ES-I3 (cell line): ENCODE results near the gene PALLD.

Experiments used
- H3K36me3 ChIP-seq: 2 replicates; pipeline ENCODE4 v1.6.1; 2013; ENCODE audit warnings: mild to moderate bottlenecking, low read length, control low read depth, moderate library complexity; ENCODE audit not compliant: insufficient read depth
- H3K4me1 ChIP-seq: 2 replicates; pipeline ENCODE4 v1.6.1; 2013; ENCODE audit warnings: mild to moderate bottlenecking, control low read depth, low read length; ENCODE audit not compliant: insufficient read depth
- H3K9ac ChIP-seq: 2 replicates; pipeline ENCODE4 v1.6.1; 2013; ENCODE audit warnings: low read depth, mild to moderate bottlenecking, low read length, moderate library complexity
- H3K9me3 ChIP-seq: 2 replicates; pipeline ENCODE4 v1.6.1; 2013; ENCODE audit warnings: mild to moderate bottlenecking, low read length, moderate library complexity; ENCODE audit not compliant: control insufficient read depth, insufficient read depth

Gene PALLD

DNA sequence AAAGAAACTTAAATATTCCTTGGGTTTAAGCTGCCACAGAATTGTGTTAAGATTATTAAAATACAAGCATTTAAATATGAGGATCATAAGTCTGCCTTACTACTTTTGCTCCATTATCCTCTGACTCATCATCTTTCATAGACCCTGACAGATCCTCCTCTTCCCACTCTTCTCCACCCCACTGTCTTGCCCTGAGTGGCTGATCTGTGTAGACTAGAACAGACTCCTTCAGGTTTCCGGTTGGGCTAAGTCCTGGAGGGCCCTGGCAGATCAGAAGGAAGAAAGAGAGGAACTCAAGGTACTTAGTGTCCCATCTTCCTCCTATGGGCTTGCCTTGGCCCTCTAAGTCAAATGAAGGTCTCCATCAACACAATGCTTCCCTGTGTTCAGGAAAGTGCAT is 30.7 kb downstream of the PALLD start:
- Histone ChIP-seq H3K9me3 (no peaks in the 10 kb centered on the region), H3K4me1 (no peaks in the 10 kb centered on the region), H3K36me3 (no peaks in the 10 kb centered on the region), H3K9ac (no peak overlapping the region)

DNA sequence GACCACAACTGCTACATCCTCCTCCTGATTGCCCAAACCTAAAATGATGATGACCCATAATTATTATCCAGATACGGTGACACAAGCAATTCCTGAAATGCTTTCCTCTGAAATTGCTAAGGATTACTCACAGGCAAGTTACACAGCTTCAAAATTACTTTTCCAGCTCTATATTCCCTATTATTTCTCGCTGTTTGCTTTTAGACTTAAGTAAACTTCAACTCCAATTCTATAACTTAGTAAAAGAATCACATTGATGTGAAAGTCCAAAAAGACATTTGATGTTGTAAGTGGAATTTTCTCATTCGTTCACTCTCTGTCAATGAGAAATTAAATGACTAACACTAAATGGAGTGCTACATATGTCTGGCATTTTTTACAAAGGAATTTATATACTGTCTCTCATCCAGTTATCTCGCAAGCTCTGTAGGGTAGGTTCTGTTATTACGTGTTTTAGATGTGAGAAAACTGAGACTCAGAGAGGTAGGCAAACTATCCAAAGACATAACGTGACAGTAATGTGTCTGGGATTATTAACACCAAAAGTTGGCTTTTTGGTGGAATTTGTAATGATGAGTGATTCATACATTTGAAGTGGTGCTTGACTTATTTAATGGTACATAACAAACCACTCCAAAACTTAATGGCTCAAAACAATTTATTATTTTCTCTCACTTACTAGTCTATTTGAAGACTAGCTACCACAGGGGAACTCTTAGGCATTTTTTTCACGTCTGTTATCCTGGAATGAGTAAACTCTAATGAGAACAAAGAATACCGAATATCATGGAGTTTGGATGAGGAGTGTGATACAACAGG is 31.5 kb downstream of the PALLD start:
- no peaks in the 10 kb centered on the region for H3K4me1 ChIP-seq
- no peaks in the 10 kb centered on the region for H3K36me3 ChIP-seq
- H3K9ac ChIP-seq: no peak overlapping the region

DNA sequence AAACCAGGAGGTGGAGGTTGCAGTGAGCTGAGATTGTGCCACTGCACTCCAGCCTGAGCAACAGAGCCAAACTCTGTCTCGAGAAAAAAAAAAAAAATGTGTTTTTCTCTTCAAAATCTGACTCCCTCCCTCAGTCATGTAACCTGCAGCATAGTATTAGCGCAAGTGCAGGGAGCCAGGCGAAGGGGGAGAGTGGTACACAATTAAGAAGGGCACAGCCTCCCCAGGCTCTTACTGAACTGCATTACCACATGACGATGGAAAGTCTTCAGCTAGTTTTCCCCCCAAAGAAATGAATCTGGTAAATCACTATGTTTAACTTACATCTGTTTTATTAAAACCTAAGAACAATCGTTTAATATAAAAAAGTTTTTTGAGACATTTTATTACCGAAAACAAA is 32.4 kb downstream of the PALLD start:
- H3K36me3 ChIP-seq: no peaks in the 10 kb centered on the region
- no peak overlapping the region for H3K9ac ChIP-seq
- no peaks in the 10 kb centered on the region for H3K9me3 ChIP-seq
- no peaks in the 10 kb centered on the region for H3K4me1 ChIP-seq

More for the DNA sequence above, 31.5 kb downstream of the PALLD start:
- no peaks in the 10 kb centered on the region for H3K9me3 ChIP-seq

DNA sequence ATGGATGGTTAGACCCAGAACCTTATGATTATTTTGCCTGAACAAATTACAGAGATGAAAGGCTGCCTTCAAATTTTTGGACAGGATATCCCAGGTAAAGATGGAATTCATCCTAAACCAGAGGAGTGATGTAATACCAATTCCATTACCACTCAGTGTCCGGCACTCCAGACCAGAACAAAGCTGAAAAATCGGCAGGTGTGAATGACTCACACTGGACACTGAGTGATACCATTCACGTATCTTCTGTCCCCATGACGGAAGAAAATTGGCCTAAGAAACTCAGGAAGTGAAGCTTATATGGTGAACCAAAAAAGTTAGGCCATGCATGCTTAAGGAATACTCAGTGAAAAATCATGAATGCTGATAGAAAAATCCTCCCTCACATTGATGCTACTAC is 34.5 kb downstream of the PALLD start:
- H3K9me3 ChIP-seq: no peaks in the 10 kb centered on the region
- no peak overlapping the region for H3K9ac ChIP-seq
- no peaks in the 10 kb centered on the region for H3K4me1 ChIP-seq
- H3K36me3 ChIP-seq: no peaks in the 10 kb centered on the region

DNA sequence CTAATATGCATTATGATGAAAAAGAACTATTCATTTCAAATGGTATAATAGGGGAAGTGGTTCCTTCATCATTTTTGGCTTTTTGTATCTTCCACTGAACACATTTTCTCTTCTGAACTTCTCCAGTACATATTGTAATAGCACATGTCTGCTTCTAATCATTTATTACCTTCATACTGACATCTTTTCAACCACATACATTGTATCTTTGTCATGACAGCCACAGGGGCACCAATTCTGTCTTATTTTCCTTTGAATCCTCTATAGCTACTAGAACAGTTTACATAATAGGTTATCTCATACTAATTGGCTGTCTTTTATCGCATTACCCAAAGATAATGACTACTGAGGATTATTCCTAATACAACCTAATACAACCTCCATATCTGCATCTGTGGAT is 37.7 kb downstream of the PALLD start:
- H3K36me3 ChIP-seq: no peaks in the 10 kb centered on the region
- no peak overlapping the region for H3K9ac ChIP-seq
- H3K9me3 ChIP-seq: no peaks in the 10 kb centered on the region
- no peaks in the 10 kb centered on the region for H3K4me1 ChIP-seq

DNA sequence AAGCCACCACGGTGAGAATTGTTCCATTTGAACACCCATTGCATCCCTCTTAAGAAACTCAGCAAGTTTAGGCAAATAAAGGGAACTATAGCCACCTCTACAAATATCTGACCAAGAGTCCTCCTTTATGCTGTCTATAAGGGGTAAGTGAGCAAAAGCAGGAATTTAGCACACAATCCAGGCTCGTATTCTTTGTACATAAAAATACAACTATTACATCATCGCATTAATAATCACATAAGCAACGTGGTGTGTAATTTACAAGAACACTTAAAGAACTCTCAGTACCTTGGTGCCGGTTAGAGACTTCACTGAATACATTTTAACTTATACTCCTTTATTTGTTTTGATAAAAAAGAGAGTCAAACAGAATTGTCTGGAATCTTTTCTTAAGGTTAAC is 38.8 kb downstream of the PALLD start:
- Histone ChIP-seq H3K4me1 (peaks cover under 1% of the 10 kb centered on the region; the same call in 1 of the 2 replicates), H3K9me3 (no peaks in the 10 kb centered on the region), H3K9ac (no peak overlapping the region), H3K36me3 (no peaks in the 10 kb centered on the region)

DNA sequence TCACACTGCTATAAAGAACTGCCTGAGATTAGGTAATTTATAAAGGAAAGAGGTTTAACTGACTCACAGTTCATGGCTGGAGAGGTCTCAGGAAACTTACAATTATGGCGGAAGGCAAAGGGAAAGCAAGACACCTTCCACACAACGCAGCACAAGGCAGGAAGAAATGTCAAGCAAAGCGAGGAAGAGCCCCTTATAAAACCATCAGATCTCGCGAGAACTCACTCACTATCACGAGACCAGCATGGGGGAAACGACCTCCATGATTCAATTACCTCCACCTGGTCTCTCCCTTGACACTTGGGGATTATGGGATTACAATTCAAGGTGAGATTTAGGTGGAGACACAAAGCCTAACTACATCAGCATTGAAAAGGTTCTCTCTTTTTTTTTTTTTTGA is 39.6 kb downstream of the PALLD start:
- Histone ChIP-seq H3K36me3 (no peaks in the 10 kb centered on the region), H3K9ac (no peak overlapping the region), H3K9me3 (no peaks in the 10 kb centered on the region), H3K4me1 (peaks cover 5% of the 10 kb centered on the region; the same call in 1 of the 2 replicates)

DNA sequence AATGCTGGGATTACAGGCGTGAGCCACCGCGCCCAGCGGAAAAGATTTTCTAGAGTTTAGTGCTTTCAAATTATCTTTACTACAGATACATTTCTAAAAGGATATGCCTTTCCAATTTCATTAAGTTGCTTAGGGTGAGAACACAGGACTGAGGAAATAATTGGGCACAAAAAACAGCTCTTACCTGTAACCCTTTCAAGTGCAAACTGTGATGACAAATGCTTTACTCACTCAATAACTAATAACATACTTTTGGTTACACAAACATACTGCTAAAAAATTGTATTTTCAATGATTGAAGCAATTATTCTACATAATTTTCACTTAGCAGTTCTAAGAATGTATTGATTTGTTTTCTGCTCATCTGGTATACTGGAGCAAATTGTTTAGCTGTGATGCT is 40.2 kb downstream of the PALLD start:
- no peaks in the 10 kb centered on the region for H3K9me3 ChIP-seq
- peaks cover 5% of the 10 kb centered on the region; the same call in 1 of the 2 replicates for H3K4me1 ChIP-seq
- H3K9ac ChIP-seq: no peak overlapping the region

DNA sequence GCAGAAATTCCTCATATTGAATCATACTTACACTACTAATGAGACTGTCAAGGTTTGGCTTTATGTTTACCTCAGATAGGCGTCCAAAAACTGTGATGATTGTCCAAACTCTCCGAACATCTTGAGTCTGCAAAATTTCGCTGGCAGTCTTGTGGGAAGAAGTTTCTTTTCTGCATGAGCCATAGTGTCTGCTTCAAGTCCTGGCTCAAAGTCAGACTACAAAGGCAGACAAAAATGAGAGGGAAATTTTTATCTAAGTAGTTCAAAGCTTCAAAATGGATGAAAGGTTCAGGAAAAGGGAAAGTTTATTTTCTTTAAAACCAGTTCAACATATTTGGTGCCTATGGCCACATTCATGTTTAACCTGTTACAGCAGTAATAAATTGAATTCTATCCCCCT is 40.7 kb downstream of the PALLD start:
- Histone ChIP-seq H3K36me3 (no peaks in the 10 kb centered on the region), H3K9ac (no peak overlapping the region), H3K4me1 (peaks cover 5% of the 10 kb centered on the region; the same call in 1 of the 2 replicates), H3K9me3 (no peaks in the 10 kb centered on the region)

More for the DNA sequence above, 40.2 kb downstream of the PALLD start:
- no peaks in the 10 kb centered on the region for H3K36me3 ChIP-seq

DNA sequence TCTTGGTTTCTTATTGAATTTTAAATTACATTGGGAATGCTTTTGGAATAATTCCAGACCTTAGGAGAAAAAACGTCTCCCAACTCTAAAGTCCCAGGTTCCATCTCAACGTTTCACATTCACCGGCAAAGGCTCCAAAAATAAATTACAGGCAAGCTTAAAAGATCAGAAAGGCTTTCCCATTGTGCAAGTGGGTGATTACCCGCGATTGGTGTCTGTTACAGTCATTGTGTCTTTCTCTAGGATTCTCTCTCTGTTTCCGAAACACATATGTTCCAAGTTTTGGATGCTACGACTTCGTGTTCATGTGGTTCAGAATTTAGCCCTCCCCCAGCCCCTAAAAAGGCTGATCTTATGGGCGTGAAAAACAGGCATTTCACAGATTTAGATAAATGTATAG is 41.8 kb downstream of the PALLD start:
- no peaks in the 10 kb centered on the region for H3K36me3 ChIP-seq
- no peak overlapping the region for H3K9ac ChIP-seq
- peaks cover 5% of the 10 kb centered on the region; the same call in 1 of the 2 replicates for H3K4me1 ChIP-seq
- H3K9me3 ChIP-seq: no peaks in the 10 kb centered on the region

DNA sequence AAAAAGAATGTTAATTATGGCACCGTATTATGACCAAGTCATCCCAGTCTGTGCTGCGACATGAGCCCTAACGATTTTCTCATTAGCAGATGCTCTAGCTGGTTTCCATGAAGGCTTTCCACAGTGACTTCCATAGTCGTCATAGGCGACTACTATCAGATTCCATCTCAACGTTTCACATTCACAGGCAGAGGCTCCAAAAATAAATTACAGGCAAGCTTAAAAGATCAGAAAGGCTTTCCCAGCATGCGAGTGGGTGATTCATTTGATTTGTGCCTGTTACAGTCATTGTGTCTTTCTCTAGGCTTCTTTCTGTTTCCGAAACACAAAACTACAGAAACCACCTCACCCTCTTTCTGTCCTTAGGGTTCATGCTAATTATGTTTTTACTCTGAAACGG is 43.2 kb downstream of the PALLD start:
- H3K36me3 ChIP-seq: no peaks in the 10 kb centered on the region
- no peak overlapping the region for H3K9ac ChIP-seq
- H3K4me1 ChIP-seq: peaks cover 5% of the 10 kb centered on the region; the same call in 1 of the 2 replicates
- H3K9me3 ChIP-seq: no peaks in the 10 kb centered on the region

DNA sequence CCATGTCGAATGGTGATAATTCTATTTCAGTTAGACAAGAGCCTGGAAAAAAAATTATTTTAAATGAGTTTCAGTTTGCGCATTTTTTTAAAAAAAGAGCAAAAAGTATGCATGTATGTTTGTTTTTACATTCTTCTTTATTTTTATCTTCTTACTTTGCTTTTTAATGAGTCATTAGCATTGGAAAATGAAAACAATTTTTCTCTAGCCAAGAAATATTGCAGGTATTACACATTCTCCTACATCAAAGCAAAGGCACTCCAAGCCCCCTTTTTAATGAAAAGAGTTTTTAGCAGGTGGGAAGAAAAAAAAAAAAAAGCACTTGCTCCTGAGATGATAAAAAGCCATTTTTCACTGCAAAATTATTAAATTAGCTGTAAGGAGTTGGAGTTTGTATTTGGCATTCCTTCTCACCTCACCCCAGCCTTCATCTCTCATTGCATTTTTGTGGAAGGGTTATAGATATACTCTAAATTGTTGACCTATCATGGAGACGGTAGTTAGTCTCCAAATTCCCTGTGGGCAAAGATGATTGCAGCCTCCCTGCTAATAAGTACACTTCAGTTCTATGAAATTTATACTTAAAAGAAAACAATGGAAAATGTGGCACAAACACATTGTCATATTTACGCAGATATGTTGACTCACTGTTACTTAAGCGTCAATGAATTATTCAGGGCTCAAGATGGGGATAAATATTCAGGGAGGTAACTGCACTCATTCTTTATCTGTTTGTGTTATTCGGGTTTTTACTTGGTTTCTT is 43.8 kb downstream of the PALLD start:
- Histone ChIP-seq H3K9ac (no peak overlapping the region), H3K4me1 (peaks cover 5% of the 10 kb centered on the region; the same call in 1 of the 2 replicates), H3K36me3 (no peaks in the 10 kb centered on the region), H3K9me3 (no peaks in the 10 kb centered on the region)

DNA sequence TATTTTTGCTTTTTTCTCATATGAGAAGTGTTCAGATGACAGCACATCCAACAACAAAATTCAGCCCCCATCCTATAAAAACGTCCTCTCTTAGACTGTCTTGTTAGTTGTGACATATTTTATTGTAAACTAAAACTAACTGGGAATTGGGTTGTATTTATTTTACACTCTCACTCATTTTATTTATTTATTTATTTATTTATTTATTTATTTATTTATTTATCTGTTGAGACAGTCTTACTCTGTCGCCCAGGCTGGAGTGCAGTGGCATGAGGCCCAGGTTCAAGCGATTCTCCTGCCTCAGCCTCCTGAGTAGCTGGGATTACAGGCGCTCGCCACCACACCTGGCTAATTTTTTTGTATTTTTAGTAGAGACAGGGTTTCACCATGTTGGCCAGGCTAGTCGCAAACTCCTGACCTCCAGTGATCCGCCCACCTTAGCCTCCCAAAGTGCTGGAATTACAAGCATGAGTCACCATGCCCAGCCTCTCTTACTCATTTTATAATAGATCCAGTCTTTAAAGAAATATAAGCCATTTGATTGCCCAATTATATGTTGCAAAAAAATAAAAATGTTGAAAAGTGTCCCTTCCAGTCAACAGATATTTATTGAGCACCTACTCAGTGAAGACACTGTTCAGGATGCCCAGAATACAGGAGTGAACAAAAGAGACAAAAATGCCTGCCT is 44.6 kb downstream of the PALLD start:
- Histone ChIP-seq H3K4me1 (peaks cover 11% of the 10 kb centered on the region), H3K9me3 (no peaks in the 10 kb centered on the region), H3K36me3 (no peaks in the 10 kb centered on the region), H3K9ac (no peak overlapping the region)

DNA sequence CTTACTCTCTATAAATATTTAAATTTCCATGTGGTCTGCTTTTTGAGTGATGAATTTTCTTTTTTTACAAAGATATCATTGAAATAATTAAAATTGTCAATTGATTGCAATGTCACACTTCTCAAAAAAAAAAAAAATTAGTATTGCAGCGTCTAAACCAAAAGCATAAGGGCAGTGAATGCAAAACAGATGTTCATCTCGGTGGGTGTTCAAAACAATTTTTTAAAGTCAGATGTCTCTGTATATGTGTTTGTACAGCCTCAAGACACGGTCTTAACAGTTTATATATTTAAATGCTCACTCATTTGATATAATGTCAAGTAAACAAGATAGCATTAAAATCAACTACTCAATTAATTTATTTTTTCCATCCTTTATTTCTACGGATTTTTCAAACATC is 52.3 kb downstream of the PALLD start:
- Histone ChIP-seq H3K9ac (no peak overlapping the region), H3K4me1 (peaks cover 8% of the 10 kb centered on the region), H3K36me3 (no peaks in the 10 kb centered on the region), H3K9me3 (no peaks in the 10 kb centered on the region)
